GM12878 (cell line): ENCODE measurements around the gene BBX. TPM values are rescaled to one million over a fixed set of nuclear protein-coding genes. Genes with fewer than 3 reads are reported as not detected.

Experiments used
- ATAC-seq: fragments of 200-7000 bp; cut with Tn5 transposase; 3 replicates; pipeline ENCODE4 v1.9.1; 2020; ENCODE audit warnings: mild to moderate bottlenecking, moderate library complexity
- BruUV-seq: library from RNA; stranded (reverse); fragments of 400-500 nt; replicated peaks from 2 replicates; lab custom pipeline; 2021; lab: Mats Ljungman, UMichigan
- CTCF ChIA-PET: fragments of 300-600 bp; sonication (Branson Sonifier 250); formaldehyde crosslinking; extraction: SDS; loops from one replicate; lab custom pipeline; 2021; ENCODE audit warnings: inconsistent platforms; lab: Yijun Ruan, JAX
- POLR2A ChIA-PET: fragments of 350-600 bp; formaldehyde crosslinking; extraction: SDS; loops from one replicate; lab custom pipeline; 2021; ENCODE audit warnings: inconsistent platforms; lab: Charles Lee
- RAD21 ChIA-PET: fragments of 300-600 bp; sonication (Branson Sonifier 250); formaldehyde crosslinking; loops from one replicate; lab custom pipeline; 2023; ENCODE audit warnings: antibody characterized with exemption; ENCODE audit not compliant: unreplicated experiment; lab: Charles Lee
- SMC1A ChIA-PET: fragments of 300-600 bp; sonication (Branson Sonifier 250); formaldehyde crosslinking; loops from one replicate; lab custom pipeline; 2023; ENCODE audit not compliant: unreplicated experiment, uncharacterized antibody; lab: Charles Lee
- DNase-seq: peaks from one replicate; pipeline ENCODE4 v3.0.0-alpha.2; 2011; ENCODE audit warnings: low read depth, low spot score
- FAIRE-seq: peaks from 3 replicates; lab custom pipeline; 2011; peaks lifted over from hg19 to GRCh38; lab: Jason Lieb, UNC
- H2AFZ ChIP-seq: 2 replicates; pipeline ENCODE4 v1.6.0; 2011; ENCODE audit warnings: low read depth, low read length, control low read depth; ENCODE audit not compliant: control insufficient read depth
- H3K27ac ChIP-seq: 2 replicates; pipeline ENCODE4 v1.5.1; 2011; ENCODE audit warnings: control low read depth; ENCODE audit not compliant: control insufficient read depth, insufficient read depth
- H3K27me3 ChIP-seq, 2 experiments: replicated peaks in 1 of 2; 2 replicates each; pipeline versions ENCODE4 v1.6.0 to v1.6.1; 2011; ENCODE audit warnings: low read length in 1 of 2; ENCODE audit not compliant: control insufficient read depth in 2 of 2, insufficient read depth in 2 of 2
- H3K36me3 ChIP-seq, 2 experiments: 2 replicates each; pipeline ENCODE4 v1.5.1; 2011; ENCODE audit warnings: low read length in 1 of 2; ENCODE audit not compliant: control insufficient read depth in 2 of 2, insufficient read depth in 2 of 2
- H3K4me1 ChIP-seq: 2 replicates; pipeline ENCODE4 v1.6.1; 2011; ENCODE audit warnings: mild to moderate bottlenecking, low read length, moderate library complexity, mixed read lengths; ENCODE audit not compliant: control insufficient read depth, insufficient read depth
- H3K4me2 ChIP-seq: 2 replicates; pipeline ENCODE4 v1.6.0; 2011; ENCODE audit warnings: control low read depth; ENCODE audit not compliant: control insufficient read depth, insufficient read depth
- H3K4me3 ChIP-seq: fragments of 200-600 bp; sonication (generic); 2 replicates; pipeline ENCODE4 v1.5.1; 2016
- H3K79me2 ChIP-seq: 2 replicates; pipeline ENCODE4 v1.6.0; 2011; ENCODE audit warnings: low read length; ENCODE audit not compliant: control insufficient read depth, insufficient read depth
- H3K9ac ChIP-seq: 2 replicates; pipeline ENCODE4 v1.8.0; 2011; ENCODE audit warnings: low read length, control low read depth, mixed read lengths; ENCODE audit not compliant: control insufficient read depth, insufficient read depth
- H3K9me3 ChIP-seq: replicated peaks from 3 replicates; pipeline ENCODE4 v1.5.1; 2011; ENCODE audit warnings: mild to moderate bottlenecking, low read length; ENCODE audit not compliant: control insufficient read depth, insufficient read depth
- H4K20me1 ChIP-seq: 2 replicates; pipeline ENCODE4 v1.6.0; 2011; ENCODE audit not compliant: control insufficient read depth, insufficient read depth
- CBFB ChIP-seq: IDR thresholded peaks from 2 replicates; pipeline ENCODE4 v1.6.1; 2016; ENCODE audit warnings: antibody characterized with exemption, low read depth
- CEBPB ChIP-seq, 2 experiments: fragments of 150-350 bp in 1 of 2; IDR thresholded peaks; 2 replicates each; pipeline ENCODE4 v1.6.1; 2012 to 2014; ENCODE audit warnings: low read depth in 2 of 2, low read length in 2 of 2, borderline replicate concordance in 1 of 2, inconsistent platforms in 1 of 2
- CEBPZ ChIP-seq: fragments of 150-350 bp; IDR thresholded peaks from 2 replicates; pipeline ENCODE4 v1.6.1; 2016; ENCODE audit warnings: low read depth, low read length
- CREB1 ChIP-seq: IDR thresholded peaks from 2 replicates; pipeline ENCODE4 v1.6.1; 2012; ENCODE audit warnings: low read depth, mild to moderate bottlenecking, inconsistent platforms
- CUX1 ChIP-seq: IDR thresholded peaks from 2 replicates; pipeline ENCODE4 v1.6.1; 2012; ENCODE audit warnings: improper control_type of control experiment, low read depth, low read length; ENCODE audit not compliant: insufficient replicate concordance
- HDGF ChIP-seq: fragments of 450-650 bp; IDR thresholded peaks from 2 replicates; pipeline ENCODE4 v1.6.1; 2016; ENCODE audit warnings: antibody characterized with exemption
- IRF3 ChIP-seq: fragments of 450-650 bp; IDR thresholded peaks from 2 replicates; pipeline ENCODE4 v1.6.1; 2014; ENCODE audit warnings: mild to moderate bottlenecking
- MXI1 ChIP-seq: fragments of 150-350 bp; IDR thresholded peaks from 2 replicates; pipeline ENCODE4 v1.6.1; 2011; ENCODE audit warnings: low read depth, mild to moderate bottlenecking, inconsistent platforms, low read length, improper control_type of control experiment
- MYC ChIP-seq: IDR thresholded peaks from 2 replicates; pipeline ENCODE4 v1.6.1; 2011; ENCODE audit warnings: mild to moderate bottlenecking, low read length, moderate library complexity, inconsistent platforms; ENCODE audit not compliant: insufficient read depth, insufficient replicate concordance, insufficient read length, severe bottlenecking
- POU2F2 ChIP-seq: IDR thresholded peaks from 3 replicates; pipeline ENCODE4 v1.6.1; 2011; ENCODE audit warnings: low read depth, mild to moderate bottlenecking, low read length, borderline replicate concordance
- SMAD5 ChIP-seq: IDR thresholded peaks from 2 replicates; pipeline ENCODE4 v1.6.1; 2016; ENCODE audit warnings: antibody characterized with exemption, low read depth
- ZBTB33 ChIP-seq: fragments of 450-650 bp; IDR thresholded peaks from 2 replicates; pipeline ENCODE4 v1.6.1; 2017; ENCODE audit warnings: mild to moderate bottlenecking
- WGBS: methylation state at CpG from one replicate; pipeline ENCODE4 v1.1.6; 2016; ENCODE audit warnings: low lambda C conversion rate; ENCODE audit not compliant: insufficient replicate concordance, insufficient coverage; ENCODE audit errors: missing lambda C conversion rate; 5-methylcytosine and 5-hydroxymethylcytosine counted together
- in situ Hi-C: fragments of 300-500 bp; cut with MboI; formaldehyde crosslinking; loops from 9 replicates; pipeline ENCODE4 v1.14.3; 2018; ENCODE audit warnings: mixed read lengths
- intact Hi-C: fragments of 100-400 bp; cut with micrococcal nuclease; formaldehyde crosslinking; loops from one replicate; pipeline ENCODE4 v1.14.2; 2022; ENCODE audit not compliant: unreplicated experiment
- polyA plus RNA-seq, 11 experiments: library from polyadenylated mRNA; depleted of rRNA in 4 of 11; unstranded in 6 of 11; stranded (reverse) in 5 of 11; fragments of >200 nt; fragmentation: Nextera tagmentation in 4 of 11; fragmentation: Illumina TruSeq in 1 of 11; extraction: Ambion mirVana in 4 of 11; extraction: Trizol in 1 of 11; gene quantifications; 1 replicate in 1 of 11; 2 replicates in 10 of 11; pipeline versions ENCODE4 v1.2.1 to v1.2.3, GENCODE V29; 2011 to 2016; ENCODE audit warnings: inconsistent platforms in 2 of 11, missing spikeins in 2 of 11, low read depth in 1 of 11
- total RNA-seq, 4 experiments: library from RNA; depleted of rRNA in 3 of 4; stranded (reverse); fragments of >200 nt in 3 of 4; fragmentation: Illumina TruSeq in 1 of 4; extraction: Trizol in 1 of 4; gene quantifications; 2 replicates each; pipeline versions ENCODE4 v1.2.1 to v1.2.3, GENCODE V29; 2013 to 2021

The BBX gene
- total and polyA plus RNA-seq, 10 of the 15 experiments (the other 5 are each of a cell fraction or from before 2014, with no cell fraction given): 13.3 to 38.5 (median 32.0) TPM

GRCh38 chr3:107657971-107658370, 135.2 kb downstream of the BBX start:
- FAIRE-seq (no peak), ATAC-seq (no peak), DNase-seq (no peak)
- SMC1A ChIA-PET: interaction anchor here (0.9 to 10.2 kb wide), 10 partner anchors 10 to 237 kb away, joined by 3 to 115 read pairs (median 5); no protein-coding TSS in a partner anchor
- Histone ChIP-seq H3K79me2 (no peaks in the 10 kb centered on the region), H3K27ac (no peak overlapping the region), H3K4me1 (peaks cover 13% of the 10 kb centered on the region), H3K27me3 (no peaks in the 10 kb centered on the region), H3K4me2 (no peak overlapping the region), H3K9ac (no peak overlapping the region), H4K20me1 (no peaks in the 10 kb centered on the region), H3K36me3 (no peaks in the 10 kb centered on the region; a peak in 1 of 4 replicates), H3K9me3 (no peaks in the 10 kb centered on the region), H2AFZ (no peak overlapping the region), H3K4me3 (no peak overlapping the region)
- RAD21 ChIA-PET: interaction anchor here (1.0 to 5.6 kb wide), 3 partner anchors 15 to 28 kb away, joined by 3 to 49 read pairs (median 3); no protein-coding TSS in a partner anchor
- CTCF ChIA-PET: interaction anchor here (0.6 to 10.5 kb wide), 10 partner anchors 10 to 270 kb away, joined by 3 to 212 read pairs (median 10); no protein-coding TSS in a partner anchor
- 92% methylated on average over 2 of the region's 2 CpGs for WGBS
- POLR2A ChIA-PET: no interaction called here
- in situ Hi-C loops: no loop called here
- intact Hi-C loops: no loop called here
- BruUV-seq: no TSS peak
- TF ChIP-seq MYC (no peak), IRF3 (no peak), CBFB (no peak), HDGF (no peak), POU2F2 (no peak), CUX1 (no peak), SMAD5 (no peak), MXI1 (no peak), CEBPB (IDR thresholded peaks at IDR 0.05; ENCODE audit: borderline replicate concordance in 1 of 2, low read depth in 2 of 2, low read length in 2 of 2) (no peak), CREB1 (no peak), CEBPZ (no peak), ZBTB33 (no peak)
